OCI-LY3 (cell line): ENCODE measurements around the gene RIOX2.

Experiments used
- H2AFZ ChIP-seq: fragments of 200-600, 300-600 bp; shearing (Covaris generic); 2 replicates; pipeline ENCODE4 v1.6.0; 2014; ENCODE audit warnings: antibody characterized with exemption, low read depth, low read length
- H3K27ac ChIP-seq: fragments of 200-600, 300-600 bp; sonication (generic); 2 replicates; pipeline ENCODE4 v1.5.1; 2014; ENCODE audit warnings: mild to moderate bottlenecking, low read length, moderate library complexity, mixed read lengths
- H3K27me3 ChIP-seq: fragments of 200-600, 300-600 bp; sonication (generic); 2 replicates; pipeline ENCODE4 v1.6.1; 2014; ENCODE audit warnings: low read depth, low read length, mixed read lengths
- H3K36me3 ChIP-seq: fragments of 200-600, 300-600 bp; sonication (generic); replicated peaks from 2 replicates; pipeline ENCODE3; 2014; ENCODE audit warnings: low read depth, low read length, mixed read lengths
- H3K4me1 ChIP-seq: fragments of 300-600, 200-600 bp; sonication (generic); 2 replicates; pipeline ENCODE4 v1.6.1; 2014; ENCODE audit warnings: low read length, mixed read lengths
- H3K4me2 ChIP-seq: fragments of 200-600, 300-600 bp; sonication (generic); 2 replicates; pipeline ENCODE4 v1.6.1; 2014; ENCODE audit warnings: low read length, mixed read lengths
- H3K4me3 ChIP-seq: fragments of 300-600, 200-600 bp; sonication (generic); 2 replicates; pipeline ENCODE4 v1.5.1; 2014; ENCODE audit warnings: antibody characterized with exemption, mild to moderate bottlenecking, low read length, moderate library complexity
- H3K79me2 ChIP-seq: fragments of 300-600, 200-600 bp; shearing (Covaris generic); 2 replicates; pipeline ENCODE4 v1.6.1; 2014; ENCODE audit warnings: mild to moderate bottlenecking, low read length, mixed read lengths
- H3K9ac ChIP-seq: fragments of 300-600, 200-600 bp; shearing (Covaris generic); 2 replicates; pipeline ENCODE4 v1.6.0; 2014; ENCODE audit warnings: mild to moderate bottlenecking, low read length, moderate library complexity
- H3K9me3 ChIP-seq: fragments of 200-600, 300-600 bp; shearing (Covaris generic); 2 replicates; pipeline ENCODE4 v1.6.1; 2014; ENCODE audit warnings: low read length, mixed read lengths; ENCODE audit not compliant: insufficient read depth
- H4K20me1 ChIP-seq: fragments of 200-600, 300-600 bp; sonication (generic); 2 replicates; pipeline ENCODE4 v1.6.1; 2016; ENCODE audit warnings: low read length, mixed read lengths; ENCODE audit not compliant: insufficient read depth
- EZH2phosphoT487 ChIP-seq: fragments of 200-600 bp; shearing (Covaris generic); IDR thresholded peaks from 2 replicates; pipeline ENCODE4 v1.6.1; 2018; ENCODE audit warnings: antibody characterized with exemption, mixed run types, low read depth
- TF ChIP-seq, protein P1 (sequence below): fragments of 200-600, 300-600 bp; sonication (generic); IDR thresholded peaks from 2 replicates; pipeline ENCODE4 v1.5.1; 2014; ENCODE audit warnings: antibody characterized with exemption, low read length, low read depth

The RIOX2 gene

DNA sequence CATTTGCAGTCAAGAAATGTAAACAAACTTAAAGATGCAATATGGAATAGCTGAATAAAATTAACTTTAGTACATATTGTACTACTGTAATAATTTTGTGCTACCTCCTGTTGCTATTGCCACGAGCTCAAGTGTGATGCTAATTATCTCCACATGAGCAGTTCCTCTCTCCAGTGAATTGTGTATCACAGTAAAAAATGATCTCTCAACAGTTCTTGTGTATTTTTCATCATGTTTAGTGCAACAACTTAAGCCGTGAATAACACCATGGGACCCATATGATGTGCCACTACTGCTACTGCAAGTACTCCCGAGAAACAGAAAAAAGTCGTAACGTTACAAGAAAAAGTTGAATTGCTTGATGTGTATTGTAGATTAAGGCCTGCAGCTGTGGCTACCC, 12.4 kb downstream of the RIOX2 start:
- peaks cover 14% of the 10 kb centered on the region for H3K4me1 ChIP-seq
- H3K9me3 ChIP-seq = no peaks in the 10 kb centered on the region
- H3K36me3 ChIP-seq = peaks cover 72% of the 10 kb centered on the region
- no peak overlapping the region for H3K9ac ChIP-seq
- H3K27ac ChIP-seq = no peak overlapping the region
- no peaks in the 10 kb centered on the region for H3K27me3 ChIP-seq
- no peak overlapping the region for H3K4me2 ChIP-seq
- no peak overlapping the region for H3K4me3 ChIP-seq
- no peak overlapping the region for H2AFZ ChIP-seq
- H3K79me2 ChIP-seq = peaks cover 60% of the 10 kb centered on the region
- H4K20me1 ChIP-seq = peaks cover 31% of the 10 kb centered on the region
- TF ChIP-seq EZH2phosphoT487 = no peak
- TF ChIP-seq, protein P1, sequence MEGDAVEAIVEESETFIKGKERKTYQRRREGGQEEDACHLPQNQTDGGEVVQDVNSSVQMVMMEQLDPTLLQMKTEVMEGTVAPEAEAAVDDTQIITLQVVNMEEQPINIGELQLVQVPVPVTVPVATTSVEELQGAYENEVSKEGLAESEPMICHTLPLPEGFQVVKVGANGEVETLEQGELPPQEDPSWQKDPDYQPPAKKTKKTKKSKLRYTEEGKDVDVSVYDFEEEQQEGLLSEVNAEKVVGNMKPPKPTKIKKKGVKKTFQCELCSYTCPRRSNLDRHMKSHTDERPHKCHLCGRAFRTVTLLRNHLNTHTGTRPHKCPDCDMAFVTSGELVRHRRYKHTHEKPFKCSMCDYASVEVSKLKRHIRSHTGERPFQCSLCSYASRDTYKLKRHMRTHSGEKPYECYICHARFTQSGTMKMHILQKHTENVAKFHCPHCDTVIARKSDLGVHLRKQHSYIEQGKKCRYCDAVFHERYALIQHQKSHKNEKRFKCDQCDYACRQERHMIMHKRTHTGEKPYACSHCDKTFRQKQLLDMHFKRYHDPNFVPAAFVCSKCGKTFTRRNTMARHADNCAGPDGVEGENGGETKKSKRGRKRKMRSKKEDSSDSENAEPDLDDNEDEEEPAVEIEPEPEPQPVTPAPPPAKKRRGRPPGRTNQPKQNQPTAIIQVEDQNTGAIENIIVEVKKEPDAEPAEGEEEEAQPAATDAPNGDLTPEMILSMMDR = no peak

DNA sequence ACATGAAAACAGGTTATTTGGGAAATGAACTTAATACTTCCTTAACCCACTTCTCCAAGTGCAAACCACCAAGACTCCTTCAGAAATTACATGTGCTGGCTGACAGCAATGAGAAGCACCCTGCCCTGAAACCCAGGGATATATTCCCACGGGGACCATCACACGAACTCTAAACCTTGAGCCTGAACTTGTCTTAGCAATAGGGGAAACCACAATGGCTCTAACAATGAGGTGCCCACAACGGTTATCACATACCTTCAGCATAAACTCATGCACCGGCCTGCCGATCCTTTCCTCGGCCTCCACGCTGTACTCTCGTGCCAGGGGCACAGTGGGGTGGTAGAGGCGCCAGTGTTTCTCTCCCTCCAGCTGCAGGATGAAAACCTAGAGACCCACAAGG, 13.4 kb downstream of the RIOX2 start:
- H3K27me3 ChIP-seq = no peaks in the 10 kb centered on the region
- H2AFZ ChIP-seq = no peak overlapping the region
- H3K4me2 ChIP-seq = no peak overlapping the region
- no peak overlapping the region for H3K9ac ChIP-seq
- H3K36me3 ChIP-seq = peaks cover 74% of the 10 kb centered on the region
- peaks cover 50% of the 10 kb centered on the region for H3K79me2 ChIP-seq
- peaks cover 23% of the 10 kb centered on the region for H3K4me1 ChIP-seq
- no peaks in the 10 kb centered on the region for H3K9me3 ChIP-seq
- peaks cover 36% of the 10 kb centered on the region for H4K20me1 ChIP-seq
- no peak overlapping the region for H3K27ac ChIP-seq
- H3K4me3 ChIP-seq = no peak overlapping the region
- TF ChIP-seq, protein P1 = no peak
- no peak for TF ChIP-seq EZH2phosphoT487

DNA sequence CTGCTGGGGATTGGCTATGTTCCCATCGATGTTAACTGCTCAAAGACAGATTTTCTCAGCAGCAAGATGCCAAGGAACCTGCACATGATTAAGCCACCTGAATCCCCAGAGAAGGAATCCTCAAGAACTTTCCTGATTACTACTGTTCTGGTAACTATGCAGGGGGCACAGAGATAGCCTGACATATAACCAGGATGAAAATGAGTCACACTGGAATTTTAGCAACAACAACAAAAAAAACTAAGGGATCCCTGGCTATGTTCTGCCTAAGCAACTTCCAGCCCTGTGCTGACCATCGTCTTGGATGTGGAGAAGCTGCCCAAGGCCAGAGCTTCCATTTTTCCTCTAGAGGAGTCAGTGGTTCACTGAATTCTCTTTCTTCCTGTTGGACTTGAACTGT, 13.8 kb downstream of the RIOX2 start:
- no peak for TF ChIP-seq EZH2phosphoT487
- TF ChIP-seq, protein P1 = no peak
- Histone ChIP-seq H3K27ac (no peak overlapping the region), H3K4me3 (no peak overlapping the region), H4K20me1 (peaks cover 32% of the 10 kb centered on the region), H3K4me2 (no peak overlapping the region), H3K4me1 (peaks cover 23% of the 10 kb centered on the region), H3K36me3 (peaks cover 78% of the 10 kb centered on the region), H3K9me3 (no peaks in the 10 kb centered on the region), H3K27me3 (no peaks in the 10 kb centered on the region), H3K9ac (no peak overlapping the region), H2AFZ (no peak overlapping the region), H3K79me2 (peaks cover 46% of the 10 kb centered on the region)

DNA sequence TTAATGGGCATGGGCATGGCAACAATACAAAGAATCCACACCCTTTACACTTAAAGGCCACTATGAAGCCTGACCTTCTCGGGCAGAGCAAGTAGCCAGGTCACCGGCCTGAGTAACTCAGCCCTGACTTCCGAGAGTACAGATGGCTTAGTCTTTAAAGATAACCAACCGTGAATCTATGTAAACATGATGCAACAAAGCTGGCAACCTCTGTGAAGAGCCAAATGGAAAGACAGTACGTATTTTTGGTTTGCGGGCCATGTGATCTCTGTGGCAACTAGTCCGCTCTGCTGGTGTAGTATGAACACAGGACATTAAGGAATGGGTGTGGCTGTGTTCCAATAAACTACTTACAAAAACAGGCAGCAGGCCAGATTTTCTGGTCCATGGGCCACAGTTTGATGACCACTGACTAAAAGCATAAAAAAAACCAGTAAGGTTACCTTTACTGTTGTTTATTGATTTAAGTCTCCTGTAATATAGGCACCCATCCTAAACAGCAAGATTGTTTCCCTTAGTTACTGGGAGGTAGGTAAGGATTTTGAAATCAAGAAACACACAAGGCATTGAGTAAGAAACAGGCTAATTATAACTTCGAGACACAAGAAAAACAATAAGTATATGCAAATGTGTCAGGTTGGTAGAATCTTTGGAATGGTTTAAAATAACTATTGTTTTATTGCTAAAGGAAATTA, 14.5 kb downstream of the RIOX2 start:
- H3K36me3 ChIP-seq = peaks cover 83% of the 10 kb centered on the region
- H3K27me3 ChIP-seq = no peaks in the 10 kb centered on the region
- H3K4me2 ChIP-seq = no peak overlapping the region
- H3K79me2 ChIP-seq = peaks cover 40% of the 10 kb centered on the region
- no peak overlapping the region for H3K9ac ChIP-seq
- peaks cover 26% of the 10 kb centered on the region for H4K20me1 ChIP-seq
- H3K4me3 ChIP-seq = no peak overlapping the region
- H2AFZ ChIP-seq = no peak overlapping the region
- H3K9me3 ChIP-seq = no peaks in the 10 kb centered on the region
- TF ChIP-seq, protein P1 = no peak
- TF ChIP-seq EZH2phosphoT487 = no peak
- H3K4me1 ChIP-seq = peaks cover 23% of the 10 kb centered on the region
- H3K27ac ChIP-seq = no peak overlapping the region
